Stimulated activated CD4-positive, alpha-beta T cell treated with anti-CD3 and anti-CD28 coated beads, Interleukin-4, amount 100 ng/mL, for 4 hours (primary cell): ENCODE results near the gene LRRC8A.
"Not testable (repeated sequence)": the region's sequence is repeated elsewhere in the genome, so short reads cannot be mapped to it uniquely, and the experiment has no call there.

Experiments used
- DNase-seq, 2 experiments: peaks; one replicate each; pipeline ENCODE4 v3.0.0-alpha.2; 2020

LRRC8A gene

GRCh38 chr9:128881884-128882676, at the start of gene LRRC8A, which contains the start of gene KYAT1:
Gene LRRC8A, plus strand, starts transcription at chr9:128882133. Its CDS starts 25,032 bp downstream, at chr9:128907165.
Gene KYAT1, minus strand, starts transcription at chr9:128881950. Its CDS starts 36,545 bp downstream, at chr9:128845405.
- peak; percentile 97 to 98 for DNase-seq

- no peak for DNase-seq
Observed at GRCh38 chr9:128833696-128834095, 48.2 kb upstream of the LRRC8A start.

- no peak for DNase-seq
Observed at GRCh38 chr9:128835246-128836210, 46.4 kb upstream of the LRRC8A start.

GRCh38 chr9:128836509-128837145, 45.3 kb upstream of the LRRC8A start:
- DNase-seq, result no peak

- DNase-seq, result no peak
Observed at GRCh38 chr9:128838338-128838737, 43.6 kb upstream of the LRRC8A start.

GRCh38 chr9:128840524-128840923, 41.4 kb upstream of the LRRC8A start:
- no peak for DNase-seq

GRCh38 chr9:128841694-128842492, 40.0 kb upstream of the LRRC8A start:
- no peak for DNase-seq

GRCh38 chr9:128843171-128843570, 38.8 kb upstream of the LRRC8A start:
- not testable (repeated sequence) for DNase-seq

- no peak for DNase-seq
Observed at GRCh38 chr9:128845186-128845931, 36.6 kb upstream of the LRRC8A start.

- no peak for DNase-seq
Observed at GRCh38 chr9:128846680-128847030, 35.3 kb upstream of the LRRC8A start.

- no peak for DNase-seq
Observed at GRCh38 chr9:128847803-128848202, 34.1 kb upstream of the LRRC8A start.

- DNase-seq, result not testable (repeated sequence)
Observed at GRCh38 chr9:128851024-128851423, 30.9 kb upstream of the LRRC8A start.

- not testable (repeated sequence) for DNase-seq
Observed at GRCh38 chr9:128851779-128852600, 29.9 kb upstream of the LRRC8A start.

- DNase-seq, result not testable (repeated sequence)
Observed at GRCh38 chr9:128852646-128853045, 29.3 kb upstream of the LRRC8A start.

GRCh38 chr9:128854454-128854853, 27.5 kb upstream of the LRRC8A start:
- not testable (repeated sequence) for DNase-seq

GRCh38 chr9:128858476-128858875, 23.5 kb upstream of the LRRC8A start:
- DNase-seq, result not testable (repeated sequence)

- no peak for DNase-seq
Observed at GRCh38 chr9:128860937-128861336, 21.0 kb upstream of the LRRC8A start.

- DNase-seq, result no peak
Observed at GRCh38 chr9:128861501-128861900, 20.4 kb upstream of the LRRC8A start.

- no peak for DNase-seq
Observed at GRCh38 chr9:128862401-128862851, 19.5 kb upstream of the LRRC8A start.

- peak; percentile 73 to 86 for DNase-seq
Observed at GRCh38 chr9:128863647-128864046, 18.3 kb upstream of the LRRC8A start.
